H1 (cell line): ENCODE measurements around the gene TSPAN5. TPM values are rescaled to one million over a fixed set of nuclear protein-coding genes. Genes with fewer than 3 reads are reported as not detected.

Experiments
- CTCF ChIA-PET: fragments of 300-600 bp; sonication (Branson Sonifier 250); formaldehyde crosslinking; loops from one replicate; lab custom pipeline; 2021; ENCODE audit not compliant: partially characterized antibody; lab: Charles Lee
- POLR2A ChIA-PET: fragments of 300-600 bp; sonication (Branson Sonifier 250); formaldehyde crosslinking; loops from one replicate; lab custom pipeline; 2021; ENCODE audit warnings: inconsistent platforms; ENCODE audit not compliant: partially characterized antibody; lab: Charles Lee
- DNase-seq, 2 experiments: peaks; one replicate each; pipeline versions ENCODE4 v3.0.0 to v3.0.0-alpha.2; 2010 to 2022; ENCODE audit warnings: low spot score in 2 of 2, low read depth in 1 of 2, mixed read lengths in 1 of 2
- FAIRE-seq: peaks from 2 replicates; lab custom pipeline; 2011; peaks lifted over from hg19 to GRCh38; lab: Jason Lieb, UNC
- H2AFZ ChIP-seq: 2 replicates; pipeline ENCODE4 v1.8.1; 2012; ENCODE audit warnings: low read length, inconsistent platforms
- H2AK5ac ChIP-seq: 2 replicates; pipeline ENCODE4 v1.6.1; 2013; ENCODE audit warnings: low read depth, low read length
- H2BK120ac ChIP-seq: replicated peaks from 2 replicates; pipeline ENCODE3; 2013; ENCODE audit warnings: low read depth, low read length, inconsistent platforms
- H2BK12ac ChIP-seq: 2 replicates; pipeline ENCODE4 v1.6.1; 2013; ENCODE audit warnings: low read depth, low read length
- H2BK15ac ChIP-seq: 2 replicates; pipeline ENCODE4 v1.6.1; 2013; ENCODE audit warnings: low read length
- H2BK20ac ChIP-seq: 2 replicates; pipeline ENCODE4 v1.6.1; 2013; ENCODE audit warnings: low read length
- H2BK5ac ChIP-seq: 2 replicates; pipeline ENCODE4 v1.6.1; 2013; ENCODE audit warnings: low read depth, low read length
- H3K14ac ChIP-seq: 2 replicates; pipeline ENCODE4 v1.6.1; 2013; ENCODE audit warnings: inconsistent platforms; ENCODE audit not compliant: insufficient read length
- H3K18ac ChIP-seq: 2 replicates; pipeline ENCODE4 v1.6.1; 2013; ENCODE audit warnings: low read length; ENCODE audit errors: extremely low read depth
- H3K23ac ChIP-seq: 2 replicates; pipeline ENCODE4 v1.6.1; 2013; ENCODE audit warnings: inconsistent platforms; ENCODE audit not compliant: insufficient read length
- H3K23me2 ChIP-seq: 2 replicates; pipeline ENCODE4 v1.6.1; 2013; ENCODE audit warnings: low read depth, low read length
- H3K27ac ChIP-seq: 2 replicates; pipeline ENCODE4 v1.6.1; 2011; ENCODE audit warnings: low read depth, low read length, inconsistent platforms
- H3K27me3 ChIP-seq, 4 experiments: replicated peaks in 1 of 4; 1 replicate in 1 of 4; 2 replicates in 3 of 4; pipeline versions ENCODE4 v1.6.1 to v1.8.1; 2011 to 2013; ENCODE audit warnings: low read length in 3 of 4, mild to moderate bottlenecking in 3 of 4, inconsistent platforms in 2 of 4, mixed read lengths in 2 of 4, moderate library complexity in 1 of 4; ENCODE audit not compliant: control insufficient read depth in 3 of 4, insufficient read depth in 3 of 4; ENCODE audit errors: extremely low read depth in 1 of 4
- H3K36me3 ChIP-seq, 4 experiments: 2 replicates each; pipeline versions ENCODE4 v1.6.1 to v1.8.1; 2011 to 2013; ENCODE audit warnings: mild to moderate bottlenecking in 4 of 4, low read length in 3 of 4, moderate library complexity in 2 of 4, control low read depth in 1 of 4, inconsistent platforms in 1 of 4; ENCODE audit not compliant: insufficient read depth in 4 of 4, control insufficient read depth in 2 of 4
- H3K4ac ChIP-seq: replicated peaks from 2 replicates; pipeline ENCODE3; 2013; ENCODE audit warnings: low read length, low read depth, mixed read lengths, inconsistent platforms; ENCODE audit not compliant: insufficient read length
- H3K4me1 ChIP-seq, 4 experiments: replicated peaks in 1 of 4; 1 replicate in 1 of 4; 2 replicates in 3 of 4; pipeline versions ENCODE4 v1.6.1 to v1.8.1; 2011 to 2013; ENCODE audit warnings: low read length in 3 of 4, inconsistent platforms in 2 of 4, mixed read lengths in 1 of 4; ENCODE audit not compliant: insufficient read depth in 4 of 4, control insufficient read depth in 3 of 4
- H3K4me2 ChIP-seq, 2 experiments: 2 replicates each; pipeline versions ENCODE4 v1.6.1 to v1.8.1; 2011 to 2013; ENCODE audit warnings: low read depth in 2 of 2, low read length in 2 of 2, control low read depth in 1 of 2, inconsistent platforms in 1 of 2, mild to moderate bottlenecking in 1 of 2; ENCODE audit not compliant: insufficient read depth in 1 of 2
- H3K4me3 ChIP-seq, 4 experiments: fragments of 200-600, 300-600 bp in 1 of 4; sonication (generic), shearing (Covaris generic), sonication (Bioruptor Twin) in 1 of 4; 2 replicates each; pipeline versions ENCODE4 v1.5.1 to v1.8.1; 2011 to 2016; ENCODE audit warnings: low read length in 4 of 4, low read depth in 3 of 4, control low read depth in 2 of 4, inconsistent platforms in 2 of 4, mild to moderate bottlenecking in 2 of 4, mixed read lengths in 1 of 4, moderate library complexity in 1 of 4; ENCODE audit not compliant: insufficient read depth in 2 of 4; ENCODE audit errors: extremely low read depth in 1 of 4
- H3K56ac ChIP-seq: replicated peaks from 2 replicates; pipeline ENCODE3; 2013; ENCODE audit warnings: low read depth, mild to moderate bottlenecking, mixed read lengths, low read length, inconsistent platforms; ENCODE audit not compliant: insufficient read length
- H3K79me1 ChIP-seq: 2 replicates; pipeline ENCODE4 v1.6.1; 2013; ENCODE audit warnings: low read depth, low read length, control low read depth
- H3K79me2 ChIP-seq, 2 experiments: 2 replicates each; pipeline versions ENCODE4 v1.6.1 to v1.8.1; 2012 to 2013; ENCODE audit warnings: low read length in 2 of 2, mild to moderate bottlenecking in 2 of 2, inconsistent platforms in 1 of 2; ENCODE audit not compliant: insufficient read depth in 2 of 2, control insufficient read depth in 1 of 2
- H3K9ac ChIP-seq, 4 experiments: replicated peaks in 1 of 4; 1 replicate in 1 of 4; 2 replicates in 3 of 4; pipeline versions ENCODE4 v1.6.1 to v1.8.1; 2011 to 2013; ENCODE audit warnings: low read depth in 3 of 4, low read length in 3 of 4, control low read depth in 2 of 4, mild to moderate bottlenecking in 2 of 4, moderate library complexity in 2 of 4, inconsistent platforms in 1 of 4; ENCODE audit errors: extremely low read depth in 1 of 4
- H3K9me3 ChIP-seq, 2 experiments: 2 replicates each; pipeline versions ENCODE4 v1.6.1 to v1.8.1; 2012 to 2013; ENCODE audit warnings: mild to moderate bottlenecking in 2 of 2, moderate library complexity in 2 of 2, control low read depth in 1 of 2, inconsistent platforms in 1 of 2, low read depth in 1 of 2, low read length in 1 of 2, mixed read lengths in 1 of 2; ENCODE audit not compliant: insufficient read depth in 2 of 2
- H4K20me1 ChIP-seq, 2 experiments: replicated peaks in 1 of 2; 2 replicates each; pipeline versions ENCODE3 to v1.8.1; 2011 to 2013; ENCODE audit warnings: inconsistent platforms in 2 of 2, low read length in 2 of 2, mild to moderate bottlenecking in 1 of 2; ENCODE audit not compliant: insufficient read depth in 2 of 2, control insufficient read depth in 1 of 2
- H4K5ac ChIP-seq: 2 replicates; pipeline ENCODE4 v1.6.1; 2013; ENCODE audit warnings: low read length, low read depth, mixed read lengths, inconsistent platforms; ENCODE audit not compliant: insufficient read length
- H4K8ac ChIP-seq: 2 replicates; pipeline ENCODE4 v1.8.0; 2013; ENCODE audit warnings: mild to moderate bottlenecking, moderate library complexity, low read length, inconsistent platforms; ENCODE audit not compliant: insufficient read depth; ENCODE audit errors: extremely low read depth
- H4K91ac ChIP-seq: replicated peaks from 2 replicates; pipeline ENCODE3; 2013; ENCODE audit warnings: low read length, mixed read lengths, inconsistent platforms; ENCODE audit not compliant: insufficient read length
- BCL11A ChIP-seq, 2 experiments: IDR thresholded peaks; one replicate each; pipeline ENCODE4 v1.6.1; 2011; ENCODE audit warnings: low read depth in 2 of 2, low read length in 2 of 2, mild to moderate bottlenecking in 2 of 2
- CHD2 ChIP-seq: IDR thresholded peaks from 2 replicates; pipeline ENCODE4 v1.6.1; 2012; ENCODE audit warnings: low read length, improper control_type of control experiment
- FOSL1 ChIP-seq: IDR thresholded peaks from 2 replicates; pipeline ENCODE4 v1.6.1; 2011; ENCODE audit warnings: mild to moderate bottlenecking, low read depth, low read length, moderate library complexity; ENCODE audit not compliant: insufficient read depth
- HDAC6 ChIP-seq: IDR thresholded peaks from one replicate; pipeline ENCODE4 v1.7.1; 2012; ENCODE audit warnings: low read depth, mild to moderate bottlenecking, inconsistent platforms, low read length, moderate library complexity
- POLR2A ChIP-seq, 2 experiments: IDR thresholded peaks; 1 replicate in 1 of 2; 2 replicates in 1 of 2; pipeline ENCODE4 v1.6.1; 2011; ENCODE audit warnings: low read depth in 2 of 2, low read length in 2 of 2, mild to moderate bottlenecking in 2 of 2; ENCODE audit errors: control extremely low read depth in 1 of 2
- RAD21 ChIP-seq, 2 experiments: IDR thresholded peaks in 1 of 2; conservative IDR thresholded peaks in 1 of 2; 2 replicates each; pipeline ENCODE4 v1.6.1; 2011; ENCODE audit warnings: low read depth in 2 of 2, low read length in 2 of 2, improper control_type of control experiment in 1 of 2, inconsistent platforms in 1 of 2, mild to moderate bottlenecking in 1 of 2, moderate library complexity in 1 of 2
- TEAD4 ChIP-seq: IDR thresholded peaks from 2 replicates; pipeline ENCODE4 v1.6.1; 2012; ENCODE audit warnings: low read depth, low read length, inconsistent platforms, mixed read lengths
- WGBS, 2 experiments: shearing (Covaris generic) in 1 of 2; methylation state at CpG; one replicate each; pipeline versions ENCODE4 v1.1.6 to v1.1.7; 2013 to 2015; ENCODE audit warnings: low lambda C conversion rate in 2 of 2, mixed read lengths in 2 of 2, inconsistent platforms in 1 of 2, low coverage in 1 of 2, missing lambda C conversion rate in 1 of 2; ENCODE audit not compliant: insufficient replicate concordance in 2 of 2, insufficient coverage in 1 of 2, insufficient read length in 1 of 2; ENCODE audit errors: extremely low coverage in 1 of 2, missing lambda C conversion rate in 1 of 2; 5-methylcytosine and 5-hydroxymethylcytosine counted together
- polyA plus RNA-seq, 7 experiments: library from polyadenylated mRNA; depleted of rRNA in 3 of 7; stranded (reverse) in 5 of 7; unstranded in 2 of 7; fragments of >200 nt in 5 of 7; fragments of 200-250 nt in 2 of 7; gene quantifications; 1 replicate in 5 of 7; 2 replicates in 1 of 7; 4 replicates in 1 of 7; pipeline versions ENCODE4 v1.2.1 to v1.2.3, GENCODE V29; 2011 to 2013; ENCODE audit warnings: missing spikeins in 2 of 7, mixed read lengths in 2 of 7
- total RNA-seq: library from RNA; stranded (reverse); fragmentation: NEBNext Ultra II Directional; extraction: Animal tissue kit (Norgen Biotek cat#: 25700); gene quantifications from 2 replicates; pipeline ENCODE4 v1.2.1, GENCODE V29; 2021
- TF ChIP-seq, protein P1 (sequence below): IDR thresholded peaks from 2 replicates; pipeline ENCODE4 v1.6.1; 2012; ENCODE audit warnings: inconsistent platforms

The TSPAN5 gene
- total and polyA plus RNA-seq, 2 of the 8 experiments (the other 6 are each of a cell fraction or from before 2014, with no cell fraction given), result 17.6 to 21.2 TPM

DNA sequence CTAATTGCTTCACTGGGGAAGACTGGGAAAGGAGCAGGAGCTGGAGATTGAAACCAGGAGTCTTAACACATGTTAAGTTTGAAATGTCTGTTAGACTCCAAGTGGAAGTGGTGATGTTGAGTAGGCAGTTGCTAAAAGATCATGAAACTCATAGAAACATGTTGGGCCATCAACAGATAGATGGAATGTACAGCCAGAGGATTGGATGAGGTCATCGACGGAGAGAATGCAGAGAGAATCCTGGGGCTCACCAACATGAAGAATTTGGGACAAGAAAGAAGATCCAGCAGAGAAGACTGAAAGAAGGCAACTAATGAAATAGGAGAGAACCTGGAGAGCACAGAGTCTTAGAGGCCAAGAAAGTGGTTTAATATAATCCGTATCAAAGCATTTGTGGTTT, 19.4 kb upstream of the TSPAN5 start:
- no peaks in the 10 kb centered on the region for H3K9me3 ChIP-seq
- H3K23ac ChIP-seq, result no peak overlapping the region
- H3K79me1 ChIP-seq, result no peaks in the 10 kb centered on the region
- H2BK15ac ChIP-seq, result no peak overlapping the region
- no peak overlapping the region for H2BK20ac ChIP-seq
- FAIRE-seq (no peak), DNase-seq (no peak)
- no peak overlapping the region for H4K5ac ChIP-seq
- H3K27me3 ChIP-seq, result no peaks in the 10 kb centered on the region; a peak in 1 of 7 replicates
- no peak overlapping the region for H3K4me2 ChIP-seq
- H3K36me3 ChIP-seq, result no peaks in the 10 kb centered on the region
- no peak overlapping the region for H3K56ac ChIP-seq
- no peaks in the 10 kb centered on the region for H3K23me2 ChIP-seq
- H4K20me1 ChIP-seq, result no peaks in the 10 kb centered on the region
- H2BK12ac ChIP-seq, result no peak overlapping the region
- no peak overlapping the region for H2AFZ ChIP-seq
- POLR2A ChIA-PET, result interaction anchor here (0.5 kb wide), 1 partner anchor 388 kb away, joined by 3 read pairs; no protein-coding TSS in a partner anchor
- H3K4me3 ChIP-seq, result no peak overlapping the region
- H3K18ac ChIP-seq, result no peak overlapping the region
- no peak overlapping the region for H3K4ac ChIP-seq
- H3K4me1 ChIP-seq, result peaks cover 0 to 3% (median 1%) of the 10 kb centered on the region in 4 experiments; a peak in 2 of 7 replicates
- CTCF ChIA-PET, result interaction anchor here (1.0 kb wide), 1 partner anchor 166 kb away, joined by 3 read pairs; no protein-coding TSS in a partner anchor
- H3K14ac ChIP-seq, result no peak overlapping the region
- H3K9ac ChIP-seq, result no peak overlapping the region
- H2BK5ac ChIP-seq, result no peak overlapping the region
- H3K79me2 ChIP-seq, result no peaks in the 10 kb centered on the region
- no peak overlapping the region for H4K8ac ChIP-seq
- no peak overlapping the region for H2BK120ac ChIP-seq
- no peak overlapping the region for H3K27ac ChIP-seq
- 88% methylated on average over 3 of the region's 3 CpGs; no CpG with 5 or more reads in 1 of the 2 experiments for WGBS, 2 experiments
- no peak overlapping the region for H2AK5ac ChIP-seq
- H4K91ac ChIP-seq, result no peak overlapping the region
- no peak for TF ChIP-seq TEAD4
- TF ChIP-seq, protein P1, sequence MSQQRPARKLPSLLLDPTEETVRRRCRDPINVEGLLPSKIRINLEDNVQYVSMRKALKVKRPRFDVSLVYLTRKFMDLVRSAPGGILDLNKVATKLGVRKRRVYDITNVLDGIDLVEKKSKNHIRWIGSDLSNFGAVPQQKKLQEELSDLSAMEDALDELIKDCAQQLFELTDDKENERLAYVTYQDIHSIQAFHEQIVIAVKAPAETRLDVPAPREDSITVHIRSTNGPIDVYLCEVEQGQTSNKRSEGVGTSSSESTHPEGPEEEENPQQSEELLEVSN, result no peak
- no peak for TF ChIP-seq BCL11A (IDR thresholded peaks at IDR 0.05; ENCODE audit: low read depth in 2 of 2, low read length in 2 of 2)
- TF ChIP-seq HDAC6, result no peak
- TF ChIP-seq FOSL1, result no peak
- TF ChIP-seq POLR2A (IDR thresholded peaks at IDR 0.05; ENCODE audit: control extremely low read depth in 1 of 2, low read depth in 2 of 2, low read length in 2 of 2), result no peak
- no peak for TF ChIP-seq CHD2
- TF ChIP-seq RAD21 (IDR thresholded peaks at IDR 0.05 in 1 of 2, conservative IDR thresholded peaks at IDR 0.05 in 1 of 2; ENCODE audit: low read depth in 2 of 2, low read length in 2 of 2), result no peak
